SK-N-MC (cell line): Measurements from ENCODE around the gene RBL1.

Experiments used
- EZH2 ChIP-seq: fragments of 200-600 bp; sonication (generic); IDR thresholded peaks from one replicate; pipeline ENCODE4 v1.6.1; 2017; ENCODE audit warnings: antibody characterized with exemption
- POLR2AphosphoS5 ChIP-seq: IDR thresholded peaks from 2 replicates; pipeline ENCODE4 v1.6.1; 2012; ENCODE audit warnings: mild to moderate bottlenecking, low read depth, low read length, borderline replicate concordance

- TF ChIP-seq EZH2 (no peak), POLR2AphosphoS5 (no peak)
Observed at GRCh38 chr20:37077009-37077408, 18.8 kb downstream of the RBL1 start.
